ENCODE results near the gene GNAZ. TPM values are rescaled to one million over a fixed set of nuclear protein-coding genes. Genes with fewer than 3 reads are reported as not detected.

Gene GNAZ
- total and polyA plus RNA-seq, 2 experiments from 2014 or later = 0.24 to 0.65 TPM

- Histone ChIP-seq H3K9me2 (ENCODE audit: insufficient read depth) (no peaks in the 10 kb centered on the region), H3K79me2 (ENCODE audit: insufficient read depth) (no peaks in the 10 kb centered on the region), H4K20me1 (ENCODE audit: insufficient read depth) (no peaks in the 10 kb centered on the region), H3K4me1 (ENCODE audit: insufficient read depth) (no peaks in the 10 kb centered on the region), H3K36me3 (ENCODE audit: low read depth) (no peaks in the 10 kb centered on the region), H2AFZ (no peak overlapping the region), H3K27ac (no peak overlapping the region), H3K27me3 (replicated peaks; ENCODE audit: insufficient read depth) (peaks cover 5% of the 10 kb centered on the region; the same call in 1 of the 2 replicates), H3F3A (ENCODE audit: insufficient read depth) (no peaks in the 10 kb centered on the region), H3K4me3 (no peak overlapping the region), H3K4me2 (ENCODE audit: unreplicated experiment) (no peak overlapping the region), H3K9ac (no peak overlapping the region), H3K9me3 (ENCODE audit: low read depth) (no peaks in the 10 kb centered on the region)
- 87 to 90% methylated on average over 26 of the region's 26 CpGs for WGBS, 2 experiments (ENCODE audit: low coverage in 1 of 2, low lambda C conversion rate in 2 of 2, missing lambda C conversion rate in 2 of 2)
- TF ChIP-seq EZH2phosphoT487 (IDR thresholded peaks at IDR 0.05; ENCODE audit: insufficient read depth, low read depth) (no peak), EZH2 (IDR thresholded peaks at IDR 0.05; ENCODE audit: insufficient read depth, poor library complexity, severe bottlenecking) (no peak)
- DNase-seq = no peak
- in situ Hi-C loops (cut with MboI) = no loop called here
Measured at GRCh38 chr22:23122992-23123803, 52.9 kb downstream of the GNAZ start.

GRCh38 chr22:23123804-23124254, 53.5 kb downstream of the GNAZ start:
- Histone ChIP-seq H3K9me2 (ENCODE audit: insufficient read depth) (no peaks in the 10 kb centered on the region), H3K4me2 (ENCODE audit: unreplicated experiment) (no peak overlapping the region), H3K4me1 (ENCODE audit: insufficient read depth) (no peaks in the 10 kb centered on the region), H4K20me1 (ENCODE audit: insufficient read depth) (no peaks in the 10 kb centered on the region), H3K9me3 (ENCODE audit: low read depth) (no peaks in the 10 kb centered on the region), H3K79me2 (ENCODE audit: insufficient read depth) (no peaks in the 10 kb centered on the region), H3K36me3 (ENCODE audit: low read depth) (no peaks in the 10 kb centered on the region), H3F3A (ENCODE audit: insufficient read depth) (no peaks in the 10 kb centered on the region), H3K4me3 (no peak overlapping the region), H3K9ac (no peak overlapping the region), H3K27ac (no peak overlapping the region), H2AFZ (no peak overlapping the region), H3K27me3 (replicated peaks; ENCODE audit: insufficient read depth) (peaks cover 5% of the 10 kb centered on the region; the same call in 1 of the 2 replicates)
- DNase-seq = no peak
- no peak for TF ChIP-seq EZH2 (IDR thresholded peaks at IDR 0.05; ENCODE audit: insufficient read depth, poor library complexity, severe bottlenecking)
- no peak for TF ChIP-seq EZH2phosphoT487 (IDR thresholded peaks at IDR 0.05; ENCODE audit: insufficient read depth, low read depth)
- in situ Hi-C loops (cut with MboI) = no loop called here
- 55 to 61% methylated on average over 9 of the region's 9 CpGs for WGBS, 2 experiments (ENCODE audit: low coverage in 1 of 2, low lambda C conversion rate in 2 of 2, missing lambda C conversion rate in 2 of 2)

GRCh38 chr22:23124611-23125511, 54.5 kb downstream of the GNAZ start:
- no peak for DNase-seq
- H3K4me1 ChIP-seq (ENCODE audit: insufficient read depth) = no peaks in the 10 kb centered on the region
- no peaks in the 10 kb centered on the region for H3K79me2 ChIP-seq (ENCODE audit: insufficient read depth)
- H3K9me3 ChIP-seq (ENCODE audit: low read depth) = no peaks in the 10 kb centered on the region
- no peak overlapping the region for H2AFZ ChIP-seq
- no peak for TF ChIP-seq EZH2 (IDR thresholded peaks at IDR 0.05; ENCODE audit: insufficient read depth, poor library complexity, severe bottlenecking)
- TF ChIP-seq EZH2phosphoT487 (IDR thresholded peaks at IDR 0.05; ENCODE audit: insufficient read depth, low read depth) = no peak
- H3K27ac ChIP-seq = no peak overlapping the region
- H3K4me2 ChIP-seq (ENCODE audit: unreplicated experiment) = no peak overlapping the region
- no peaks in the 10 kb centered on the region for H3K36me3 ChIP-seq (ENCODE audit: low read depth)
- no peaks in the 10 kb centered on the region for H3F3A ChIP-seq (ENCODE audit: insufficient read depth)
- peaks cover 5% of the 10 kb centered on the region; the same call in 1 of the 2 replicates for H3K27me3 ChIP-seq (replicated peaks; ENCODE audit: insufficient read depth)
- in situ Hi-C loops (cut with MboI) = loop anchor here (5.0 kb wide), 1 partner anchor 163 kb away; no protein-coding TSS in a partner anchor
- no peaks in the 10 kb centered on the region for H3K9me2 ChIP-seq (ENCODE audit: insufficient read depth)
- H3K9ac ChIP-seq = no peak overlapping the region
- H4K20me1 ChIP-seq (ENCODE audit: insufficient read depth) = no peaks in the 10 kb centered on the region
- 54 to 61% methylated on average over 19 of the region's 19 CpGs for WGBS, 2 experiments (ENCODE audit: low coverage in 1 of 2, low lambda C conversion rate in 2 of 2, missing lambda C conversion rate in 2 of 2)
- H3K4me3 ChIP-seq = no peak overlapping the region

GRCh38 chr22:23125512-23126103, 55.3 kb downstream of the GNAZ start:
- no peak overlapping the region for H3K9ac ChIP-seq
- H3K79me2 ChIP-seq (ENCODE audit: insufficient read depth) = no peaks in the 10 kb centered on the region
- no peaks in the 10 kb centered on the region for H4K20me1 ChIP-seq (ENCODE audit: insufficient read depth)
- in situ Hi-C loops (cut with MboI) = loop anchor here (5.0 kb wide), 1 partner anchor 163 kb away; no protein-coding TSS in a partner anchor
- H3K4me1 ChIP-seq (ENCODE audit: insufficient read depth) = no peaks in the 10 kb centered on the region
- no peak overlapping the region for H2AFZ ChIP-seq
- no peak overlapping the region for H3K4me2 ChIP-seq (ENCODE audit: unreplicated experiment)
- H3K4me3 ChIP-seq = no peak overlapping the region
- no peak for TF ChIP-seq EZH2phosphoT487 (IDR thresholded peaks at IDR 0.05; ENCODE audit: insufficient read depth, low read depth)
- TF ChIP-seq EZH2 (IDR thresholded peaks at IDR 0.05; ENCODE audit: insufficient read depth, poor library complexity, severe bottlenecking) = no peak
- H3F3A ChIP-seq (ENCODE audit: insufficient read depth) = no peaks in the 10 kb centered on the region
- H3K27me3 ChIP-seq (replicated peaks; ENCODE audit: insufficient read depth) = peaks cover 5% of the 10 kb centered on the region; the same call in 1 of the 2 replicates
- WGBS, 2 experiments (ENCODE audit: low coverage in 1 of 2, low lambda C conversion rate in 2 of 2, missing lambda C conversion rate in 2 of 2) = 82% methylated on average over 18 of the region's 18 CpGs
- no peaks in the 10 kb centered on the region for H3K9me3 ChIP-seq (ENCODE audit: low read depth)
- H3K27ac ChIP-seq = no peak overlapping the region
- H3K36me3 ChIP-seq (ENCODE audit: low read depth) = no peaks in the 10 kb centered on the region
- H3K9me2 ChIP-seq (ENCODE audit: insufficient read depth) = no peaks in the 10 kb centered on the region
- no peak for DNase-seq
